GM23248 (cell line): ENCODE results near the gene DNAH2.

Experiments
- EZH2 ChIP-seq: fragments of 200-600 bp; sonication (generic); IDR thresholded peaks from 2 replicates; pipeline ENCODE4 v1.6.1; 2018; ENCODE audit warnings: antibody characterized with exemption, mild to moderate bottlenecking; ENCODE audit not compliant: insufficient read depth, poor library complexity, severe bottlenecking
- EZH2phosphoT487 ChIP-seq: fragments of 200-600 bp; sonication (generic); IDR thresholded peaks from 2 replicates; pipeline ENCODE4 v1.6.1; 2018; ENCODE audit warnings: antibody characterized with exemption, moderate library complexity, mild to moderate bottlenecking, low read depth; ENCODE audit not compliant: insufficient read depth

GRCh38 chr17:7777017-7777416 is 59.5 kb downstream of the DNAH2 start:
- no peak for TF ChIP-seq EZH2phosphoT487
- TF ChIP-seq EZH2, result no peak
